ENCODE measurements around the gene SRL. TPM values are rescaled to one million over a fixed set of nuclear protein-coding genes. Genes with fewer than 3 reads are reported as not detected.

Gene SRL
- total RNA-seq, 4 donors from 2014 or later = 0.04 to 1.8 (median 0.38) TPM; not detected in 1

DNA sequence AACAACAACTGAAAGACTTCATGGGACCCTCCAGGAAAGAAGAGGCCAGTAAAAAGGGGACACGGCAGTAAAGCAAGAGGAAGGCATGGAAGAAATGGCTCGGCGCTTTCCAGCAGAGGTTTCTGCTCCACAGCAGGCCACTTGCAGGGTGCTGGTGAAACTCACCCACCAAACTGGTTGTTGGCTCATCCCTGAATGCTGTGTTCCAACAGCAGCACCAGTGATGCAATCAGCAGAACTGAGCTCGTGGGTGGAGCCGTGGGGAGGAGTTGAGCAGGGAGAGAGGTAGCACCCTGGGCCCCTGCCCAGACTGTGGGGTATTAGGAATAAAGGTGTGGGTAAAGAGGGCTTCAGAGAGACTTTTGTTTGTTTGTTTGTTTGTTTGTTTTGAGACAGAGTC is 62.9 kb downstream of the SRL start:
- Histone ChIP-seq H3K27me3 (no peaks in the 10 kb centered on the region), H3K9me3 (no peaks in the 10 kb centered on the region), H3K4me3 (no peak overlapping the region), H3K4me1 (peaks cover 13 to 48% (median 15%) of the 10 kb centered on the region in 3 donors), H3K27ac (peak overlapping the region; percentile 14 to 62 (median 52)), H3K36me3 (no peaks in the 10 kb centered on the region)
- DNase-seq = no peak
- WGBS, 2 donors = 40 to 45% methylated on average over 5 of the region's 5 CpGs
- TF ChIP-seq, protein P1, sequence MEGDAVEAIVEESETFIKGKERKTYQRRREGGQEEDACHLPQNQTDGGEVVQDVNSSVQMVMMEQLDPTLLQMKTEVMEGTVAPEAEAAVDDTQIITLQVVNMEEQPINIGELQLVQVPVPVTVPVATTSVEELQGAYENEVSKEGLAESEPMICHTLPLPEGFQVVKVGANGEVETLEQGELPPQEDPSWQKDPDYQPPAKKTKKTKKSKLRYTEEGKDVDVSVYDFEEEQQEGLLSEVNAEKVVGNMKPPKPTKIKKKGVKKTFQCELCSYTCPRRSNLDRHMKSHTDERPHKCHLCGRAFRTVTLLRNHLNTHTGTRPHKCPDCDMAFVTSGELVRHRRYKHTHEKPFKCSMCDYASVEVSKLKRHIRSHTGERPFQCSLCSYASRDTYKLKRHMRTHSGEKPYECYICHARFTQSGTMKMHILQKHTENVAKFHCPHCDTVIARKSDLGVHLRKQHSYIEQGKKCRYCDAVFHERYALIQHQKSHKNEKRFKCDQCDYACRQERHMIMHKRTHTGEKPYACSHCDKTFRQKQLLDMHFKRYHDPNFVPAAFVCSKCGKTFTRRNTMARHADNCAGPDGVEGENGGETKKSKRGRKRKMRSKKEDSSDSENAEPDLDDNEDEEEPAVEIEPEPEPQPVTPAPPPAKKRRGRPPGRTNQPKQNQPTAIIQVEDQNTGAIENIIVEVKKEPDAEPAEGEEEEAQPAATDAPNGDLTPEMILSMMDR (IDR thresholded peaks at IDR 0.05) = no peak
- TF ChIP-seq POLR2A (IDR thresholded peaks at IDR 0.05) = no peak
- intact Hi-C loops (cut with DNase I) = no loop called here

DNA sequence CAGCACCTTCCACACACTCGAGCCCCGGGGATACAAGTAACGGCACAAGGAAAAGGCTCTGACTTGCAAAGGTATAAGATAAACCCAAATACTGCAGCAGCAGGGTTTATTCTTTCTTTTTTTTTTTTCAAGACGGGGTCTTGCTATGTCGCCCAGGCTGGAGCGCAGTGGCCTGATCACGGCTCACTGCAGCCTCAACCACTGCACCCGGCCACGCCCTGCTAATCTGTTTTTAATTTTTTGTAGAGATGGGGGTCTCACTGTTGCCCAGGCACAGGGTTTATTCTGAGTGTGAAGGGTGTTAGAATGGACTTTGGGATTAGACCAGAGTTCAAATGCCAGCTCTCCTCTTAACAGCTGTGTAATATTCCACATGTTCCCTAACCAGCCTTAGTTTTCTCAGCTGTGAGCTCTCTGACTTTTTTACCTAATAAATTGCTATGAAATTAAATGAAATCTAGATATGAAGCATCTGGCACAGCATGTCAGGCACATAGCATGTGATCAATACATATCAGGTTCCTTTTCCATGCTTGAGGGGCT is 63.3 kb downstream of the SRL start:
- H3K4me3 ChIP-seq = no peak overlapping the region
- H3K9me3 ChIP-seq = no peaks in the 10 kb centered on the region
- no peak for DNase-seq
- intact Hi-C loops (cut with DNase I) = no loop called here
- TF ChIP-seq, protein P1 (IDR thresholded peaks at IDR 0.05) = no peak
- no peak for TF ChIP-seq POLR2A (IDR thresholded peaks at IDR 0.05)
- peaks cover 13 to 46% (median 13%) of the 10 kb centered on the region in 3 donors for H3K4me1 ChIP-seq
- no peaks in the 10 kb centered on the region for H3K27me3 ChIP-seq
- H3K36me3 ChIP-seq = no peaks in the 10 kb centered on the region
- H3K27ac ChIP-seq = peak overlapping the region; percentile 14 to 62 (median 52)
- 88 to 93% methylated on average over 9 of the region's 9 CpGs for WGBS, 2 donors

GRCh38 chr16:4176906-4177417 is 64.9 kb downstream of the SRL start:
- TF ChIP-seq POLR2A (IDR thresholded peaks at IDR 0.05) = no peak
- TF ChIP-seq, protein P1 (IDR thresholded peaks at IDR 0.05) = no peak
- Histone ChIP-seq H3K27me3 (no peaks in the 10 kb centered on the region), H3K4me3 (no peak overlapping the region), H3K4me1 (peaks cover 6 to 31% (median 13%) of the 10 kb centered on the region in 3 donors), H3K9me3 (no peaks in the 10 kb centered on the region), H3K27ac (peak overlapping the region in 2 of 4 donors; percentile 21 to 39), H3K36me3 (no peaks in the 10 kb centered on the region)
- intact Hi-C loops (cut with DNase I) = no loop called here
- no peak for DNase-seq
- WGBS, 2 donors = 17 to 34% methylated on average over 1 to 2 of the region's 5 CpGs

- TF ChIP-seq, protein P1 (IDR thresholded peaks at IDR 0.05) = no peak
- TF ChIP-seq POLR2A (IDR thresholded peaks at IDR 0.05) = no peak
- 85 to 86% methylated on average over 2 of the region's 2 CpGs for WGBS, 2 donors
- Histone ChIP-seq H3K4me1 (peaks cover 6 to 30% (median 13%) of the 10 kb centered on the region in 3 donors), H3K4me3 (no peak overlapping the region), H3K36me3 (no peaks in the 10 kb centered on the region), H3K27me3 (no peaks in the 10 kb centered on the region), H3K27ac (no peak overlapping the region), H3K9me3 (no peaks in the 10 kb centered on the region)
- no peak for DNase-seq
- intact Hi-C loops (cut with DNase I) = no loop called here
Measured at GRCh38 chr16:4175849-4176248, 66.0 kb downstream of the SRL start.

GRCh38 chr16:4172070-4172469 is 69.8 kb downstream of the SRL start:
- Histone ChIP-seq H3K27ac (no peak overlapping the region), H3K4me3 (no peak overlapping the region), H3K4me1 (peaks cover 0 to 9% (median 4%) of the 10 kb centered on the region in 3 donors), H3K9me3 (no peaks in the 10 kb centered on the region), H3K27me3 (no peaks in the 10 kb centered on the region), H3K36me3 (no peaks in the 10 kb centered on the region)
- TF ChIP-seq, protein P1 (IDR thresholded peaks at IDR 0.05) = no peak
- no peak for TF ChIP-seq POLR2A (IDR thresholded peaks at IDR 0.05)
- no peak for DNase-seq
- 60 to 67% methylated on average over 3 of the region's 3 CpGs for WGBS, 2 donors
- intact Hi-C loops (cut with DNase I) = no loop called here
